K562 (cell line): ENCODE data around the gene RUNX3. TPM values are rescaled to one million over a fixed set of nuclear protein-coding genes. Genes with fewer than 3 reads are reported as not detected.
A peak's percentile ranks its signal among the peaks of the same experiment; 100 is the strongest.

Source experiments
- ARNT ChIP-seq, 2 experiments: fragments of 450-650 bp; IDR thresholded peaks; 2 replicates each; pipeline ENCODE4 v1.6.1; 2016; ENCODE audit warnings: mild to moderate bottlenecking in 1 of 2
- MLLT1 ChIP-seq, 2 experiments: fragments of 450-650 bp; IDR thresholded peaks; 2 replicates each; pipeline ENCODE4 v1.6.1; 2016
- NCOA1 ChIP-seq: fragments of 450-650 bp; IDR thresholded peaks from 2 replicates; pipeline ENCODE4 v1.6.1; 2016; ENCODE audit warnings: low read depth
- POLR2H ChIP-seq: IDR thresholded peaks from 2 replicates; pipeline ENCODE4 v1.6.1; 2016; ENCODE audit warnings: missing genetic modification characterization, low read depth, mild to moderate bottlenecking, control low read depth, missing compliant biosample characterization, moderate library complexity
- RHOXF2B ChIP-seq: fragments of 250-450 bp; sonication (Bioruptor Pico); conservative IDR thresholded peaks from 2 replicates; pipeline ENCODE4 v1.5.1; 2021
- SOX6 ChIP-seq: fragments of 450-650 bp; IDR thresholded peaks from 2 replicates; pipeline ENCODE4 v1.6.1; 2014; ENCODE audit warnings: mild to moderate bottlenecking
- SP2 ChIP-seq: IDR thresholded peaks from 2 replicates; pipeline ENCODE4 v1.6.1; 2011; ENCODE audit warnings: mild to moderate bottlenecking, low read depth, low read length, moderate library complexity; ENCODE audit not compliant: poor library complexity, severe bottlenecking; ENCODE audit errors: extremely low read depth
- TCF7 ChIP-seq: sonication (generic); IDR thresholded peaks from 2 replicates; pipeline ENCODE4 v1.6.1; 2016; ENCODE audit warnings: antibody characterized with exemption, borderline replicate concordance
- TRIM28 ChIP-seq: fragments of 450-650 bp; IDR thresholded peaks from 2 replicates; pipeline ENCODE4 v1.6.1; 2017
- ZC3H11A ChIP-seq: IDR thresholded peaks from 2 replicates; pipeline ENCODE4 v1.6.1; 2012; ENCODE audit warnings: low read depth, low read length, improper control_type of control experiment
- ZKSCAN1 ChIP-seq: fragments of 150-350 bp; IDR thresholded peaks from 2 replicates; pipeline ENCODE4 v1.6.1; 2016; ENCODE audit warnings: low read depth, low read length
- ZNF263 ChIP-seq: sonication (generic); formaldehyde crosslinking; IDR thresholded peaks from 2 replicates; pipeline ENCODE4 v1.8.0; 2022; ENCODE audit warnings: mild to moderate bottlenecking, missing genetic modification reagents, borderline replicate concordance
- polyA plus RNA-seq, 8 experiments: library from polyadenylated mRNA; depleted of rRNA in 4 of 8; stranded (reverse) in 5 of 8; unstranded in 3 of 8; fragments of >200 nt; fragmentation: Nextera tagmentation in 2 of 8; fragmentation: Illumina TruSeq in 1 of 8; extraction: Ambion mirVana in 2 of 8; extraction: Trizol in 1 of 8; gene quantifications; 2 replicates each; pipeline versions ENCODE4 v1.2.1 to v1.2.3, GENCODE V29; 2011 to 2014; ENCODE audit warnings: inconsistent platforms in 1 of 8, missing spikeins in 1 of 8
- total RNA-seq, 7 experiments: library from RNA; depleted of rRNA in 6 of 7; stranded (reverse); fragments of >200 nt in 6 of 7; fragmentation: Illumina TruSeq in 2 of 7; extraction: Trizol in 2 of 7; gene quantifications; 2 replicates each; pipeline versions ENCODE4 v1.2.1 to v1.2.3, GENCODE V29; 2011 to 2021; ENCODE audit warnings: low replicate concordance in 1 of 7
- TF ChIP-seq, protein P1 (sequence below): sonication (generic); formaldehyde crosslinking; IDR thresholded peaks from 2 replicates; pipeline ENCODE4 v1.8.0; 2022; ENCODE audit warnings: missing genetic modification reagents, mild to moderate bottlenecking, borderline replicate concordance
- TF ChIP-seq, protein P2 (sequence below): IDR thresholded peaks from 3 replicates; pipeline ENCODE4 v1.6.1; 2011; ENCODE audit warnings: borderline replicate concordance, mild to moderate bottlenecking, moderate library complexity; ENCODE audit not compliant: insufficient read length; ENCODE audit errors: extremely low read depth
- TF ChIP-seq, protein P3 (sequence below): fragments of 450-650 bp; formaldehyde crosslinking; IDR thresholded peaks from 2 replicates; pipeline ENCODE4 v1.4.0; 2020; ENCODE audit warnings: mild to moderate bottlenecking, mixed read lengths
- TF ChIP-seq, protein P4 (sequence below): fragments of 250-450 bp; sonication (Bioruptor Pico); IDR thresholded peaks from 2 replicates; pipeline ENCODE4 v1.4.0; 2020; ENCODE audit warnings: mild to moderate bottlenecking, moderate library complexity, borderline replicate concordance

The RUNX3 gene
- total and polyA plus RNA-seq, 9 of the 15 experiments (the other 6 are each of a cell fraction or from before 2014, with no cell fraction given) = 0.01 to 0.64 (median 0.09) TPM

- TF ChIP-seq, protein P1, sequence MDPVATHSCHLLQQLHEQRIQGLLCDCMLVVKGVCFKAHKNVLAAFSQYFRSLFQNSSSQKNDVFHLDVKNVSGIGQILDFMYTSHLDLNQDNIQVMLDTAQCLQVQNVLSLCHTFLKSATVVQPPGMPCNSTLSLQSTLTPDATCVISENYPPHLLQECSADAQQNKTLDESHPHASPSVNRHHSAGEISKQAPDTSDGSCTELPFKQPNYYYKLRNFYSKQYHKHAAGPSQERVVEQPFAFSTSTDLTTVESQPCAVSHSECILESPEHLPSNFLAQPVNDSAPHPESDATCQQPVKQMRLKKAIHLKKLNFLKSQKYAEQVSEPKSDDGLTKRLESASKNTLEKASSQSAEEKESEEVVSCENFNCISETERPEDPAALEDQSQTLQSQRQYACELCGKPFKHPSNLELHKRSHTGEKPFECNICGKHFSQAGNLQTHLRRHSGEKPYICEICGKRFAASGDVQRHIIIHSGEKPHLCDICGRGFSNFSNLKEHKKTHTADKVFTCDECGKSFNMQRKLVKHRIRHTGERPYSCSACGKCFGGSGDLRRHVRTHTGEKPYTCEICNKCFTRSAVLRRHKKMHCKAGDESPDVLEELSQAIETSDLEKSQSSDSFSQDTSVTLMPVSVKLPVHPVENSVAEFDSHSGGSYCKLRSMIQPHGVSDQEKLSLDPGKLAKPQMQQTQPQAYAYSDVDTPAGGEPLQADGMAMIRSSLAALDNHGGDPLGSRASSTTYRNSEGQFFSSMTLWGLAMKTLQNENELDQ = no peak
- TF ChIP-seq, protein P2, sequence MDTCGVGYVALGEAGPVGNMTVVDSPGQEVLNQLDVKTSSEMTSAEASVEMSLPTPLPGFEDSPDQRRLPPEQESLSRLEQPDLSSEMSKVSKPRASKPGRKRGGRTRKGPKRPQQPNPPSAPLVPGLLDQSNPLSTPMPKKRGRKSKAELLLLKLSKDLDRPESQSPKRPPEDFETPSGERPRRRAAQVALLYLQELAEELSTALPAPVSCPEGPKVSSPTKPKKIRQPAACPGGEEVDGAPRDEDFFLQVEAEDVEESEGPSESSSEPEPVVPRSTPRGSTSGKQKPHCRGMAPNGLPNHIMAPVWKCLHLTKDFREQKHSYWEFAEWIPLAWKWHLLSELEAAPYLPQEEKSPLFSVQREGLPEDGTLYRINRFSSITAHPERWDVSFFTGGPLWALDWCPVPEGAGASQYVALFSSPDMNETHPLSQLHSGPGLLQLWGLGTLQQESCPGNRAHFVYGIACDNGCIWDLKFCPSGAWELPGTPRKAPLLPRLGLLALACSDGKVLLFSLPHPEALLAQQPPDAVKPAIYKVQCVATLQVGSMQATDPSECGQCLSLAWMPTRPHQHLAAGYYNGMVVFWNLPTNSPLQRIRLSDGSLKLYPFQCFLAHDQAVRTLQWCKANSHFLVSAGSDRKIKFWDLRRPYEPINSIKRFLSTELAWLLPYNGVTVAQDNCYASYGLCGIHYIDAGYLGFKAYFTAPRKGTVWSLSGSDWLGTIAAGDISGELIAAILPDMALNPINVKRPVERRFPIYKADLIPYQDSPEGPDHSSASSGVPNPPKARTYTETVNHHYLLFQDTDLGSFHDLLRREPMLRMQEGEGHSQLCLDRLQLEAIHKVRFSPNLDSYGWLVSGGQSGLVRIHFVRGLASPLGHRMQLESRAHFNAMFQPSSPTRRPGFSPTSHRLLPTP = no peak
- TF ChIP-seq SOX6 (no peak), TRIM28 (no peak), NCOA1 (no peak), RHOXF2B (CRISPR knock-in tag) (no peak), ZKSCAN1 (peak; percentile 30; the same call in 1 of the 2 replicates), TCF7 (no peak), ARNT (IDR thresholded peaks at IDR 0.05) (no peak), SP2 (no peak), ZC3H11A (no peak), MLLT1 (IDR thresholded peaks at IDR 0.05) (no peak), ZNF263 (peak; percentile 43), POLR2H (tag) (no peak)
- TF ChIP-seq, protein P3, sequence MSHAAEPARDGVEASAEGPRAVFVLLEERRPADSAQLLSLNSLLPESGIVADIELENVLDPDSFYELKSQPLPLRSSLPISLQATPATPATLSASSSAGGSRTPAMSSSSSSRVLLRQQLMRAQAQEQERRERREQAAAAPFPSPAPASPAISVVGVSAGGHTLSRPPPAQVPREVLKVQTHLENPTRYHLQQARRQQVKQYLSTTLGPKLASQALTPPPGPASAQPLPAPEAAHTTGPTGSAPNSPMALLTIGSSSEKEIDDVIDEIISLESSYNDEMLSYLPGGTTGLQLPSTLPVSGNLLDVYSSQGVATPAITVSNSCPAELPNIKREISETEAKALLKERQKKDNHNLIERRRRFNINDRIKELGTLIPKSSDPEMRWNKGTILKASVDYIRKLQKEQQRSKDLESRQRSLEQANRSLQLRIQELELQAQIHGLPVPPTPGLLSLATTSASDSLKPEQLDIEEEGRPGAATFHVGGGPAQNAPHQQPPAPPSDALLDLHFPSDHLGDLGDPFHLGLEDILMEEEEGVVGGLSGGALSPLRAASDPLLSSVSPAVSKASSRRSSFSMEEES (CRISPR knock-in tag) = peak; percentile 22; the same call in 1 of the 2 replicates
- TF ChIP-seq, protein P4, sequence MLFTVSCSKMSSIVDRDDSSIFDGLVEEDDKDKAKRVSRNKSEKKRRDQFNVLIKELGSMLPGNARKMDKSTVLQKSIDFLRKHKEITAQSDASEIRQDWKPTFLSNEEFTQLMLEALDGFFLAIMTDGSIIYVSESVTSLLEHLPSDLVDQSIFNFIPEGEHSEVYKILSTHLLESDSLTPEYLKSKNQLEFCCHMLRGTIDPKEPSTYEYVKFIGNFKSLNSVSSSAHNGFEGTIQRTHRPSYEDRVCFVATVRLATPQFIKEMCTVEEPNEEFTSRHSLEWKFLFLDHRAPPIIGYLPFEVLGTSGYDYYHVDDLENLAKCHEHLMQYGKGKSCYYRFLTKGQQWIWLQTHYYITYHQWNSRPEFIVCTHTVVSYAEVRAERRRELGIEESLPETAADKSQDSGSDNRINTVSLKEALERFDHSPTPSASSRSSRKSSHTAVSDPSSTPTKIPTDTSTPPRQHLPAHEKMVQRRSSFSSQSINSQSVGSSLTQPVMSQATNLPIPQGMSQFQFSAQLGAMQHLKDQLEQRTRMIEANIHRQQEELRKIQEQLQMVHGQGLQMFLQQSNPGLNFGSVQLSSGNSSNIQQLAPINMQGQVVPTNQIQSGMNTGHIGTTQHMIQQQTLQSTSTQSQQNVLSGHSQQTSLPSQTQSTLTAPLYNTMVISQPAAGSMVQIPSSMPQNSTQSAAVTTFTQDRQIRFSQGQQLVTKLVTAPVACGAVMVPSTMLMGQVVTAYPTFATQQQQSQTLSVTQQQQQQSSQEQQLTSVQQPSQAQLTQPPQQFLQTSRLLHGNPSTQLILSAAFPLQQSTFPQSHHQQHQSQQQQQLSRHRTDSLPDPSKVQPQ (CRISPR knock-in tag) = no peak
Measured at GRCh38 chr1:24909388-24909898, 20.6 kb downstream of the RUNX3 start (continued).
